ENCODE data around the gene UBL7.

UBL7 gene

GRCh38 chr15:74405823-74406222, 55.1 kb downstream of the UBL7 start:
- Histone ChIP-seq H3K4me2 (ENCODE audit: low read length) (no peak overlapping the region), H3K27ac (ENCODE audit: low read depth, low read length, poor library complexity, severe bottlenecking) (no peak overlapping the region)

GRCh38 chr15:74403991-74404563, 56.9 kb downstream of the UBL7 start:
- Histone ChIP-seq H3K79me2 (ENCODE audit: insufficient read depth, low read length) (no peaks in the 10 kb centered on the region), H3K27me3 (ENCODE audit: insufficient read depth, low read length) (peaks cover 21% of the 10 kb centered on the region; the same call in 1 of the 2 replicates), H4K20me1 (ENCODE audit: insufficient read depth, low read length) (no peaks in the 10 kb centered on the region), H3K9ac (ENCODE audit: low read length) (no peak overlapping the region), H3K27ac (ENCODE audit: low read depth, low read length, poor library complexity, severe bottlenecking) (no peak overlapping the region), H3K9me2 (ENCODE audit: low read depth, low read length) (no peaks in the 10 kb centered on the region), H3F3A (ENCODE audit: insufficient read depth, low read length) (no peaks in the 10 kb centered on the region), H3K4me2 (ENCODE audit: low read length) (no peak overlapping the region), H3K9me3 (ENCODE audit: low read length) (no peaks in the 10 kb centered on the region), H3K4me1 (ENCODE audit: insufficient read depth, low read length, severe bottlenecking) (peaks cover 12% of the 10 kb centered on the region), H3K36me3 (ENCODE audit: insufficient read depth, low read length) (no peaks in the 10 kb centered on the region), H2AFZ (ENCODE audit: low read length) (no peak overlapping the region), H3K4me3 (ENCODE audit: low read depth, low read length, poor library complexity, severe bottlenecking) (no peak overlapping the region)
- TF ChIP-seq EZH2 (IDR thresholded peaks at IDR 0.05; ENCODE audit: borderline replicate concordance, low read length): no peak
- TF ChIP-seq CTCF (IDR thresholded peaks at IDR 0.05; ENCODE audit: low read length): no peak

More at GRCh38 chr15:74405823-74406222, 55.1 kb downstream of the UBL7 start:
- H3K79me2 ChIP-seq (ENCODE audit: insufficient read depth, low read length): no peaks in the 10 kb centered on the region
- H3K4me1 ChIP-seq (ENCODE audit: insufficient read depth, low read length, severe bottlenecking): peaks cover 12% of the 10 kb centered on the region
- H3K9ac ChIP-seq (ENCODE audit: low read length): no peak overlapping the region
- no peaks in the 10 kb centered on the region for H4K20me1 ChIP-seq (ENCODE audit: insufficient read depth, low read length)
- no peaks in the 10 kb centered on the region for H3K9me3 ChIP-seq (ENCODE audit: low read length)
- peaks cover 17% of the 10 kb centered on the region; the same call in 1 of the 2 replicates for H3K27me3 ChIP-seq (ENCODE audit: insufficient read depth, low read length)
- H3F3A ChIP-seq (ENCODE audit: insufficient read depth, low read length): no peaks in the 10 kb centered on the region
- H3K9me2 ChIP-seq (ENCODE audit: low read depth, low read length): no peaks in the 10 kb centered on the region
- TF ChIP-seq CTCF (IDR thresholded peaks at IDR 0.05; ENCODE audit: low read length) (no peak), EZH2 (IDR thresholded peaks at IDR 0.05; ENCODE audit: borderline replicate concordance, low read length) (no peak)
- no peak overlapping the region for H2AFZ ChIP-seq (ENCODE audit: low read length)
- no peak overlapping the region for H3K4me3 ChIP-seq (ENCODE audit: low read depth, low read length, poor library complexity, severe bottlenecking)
- H3K36me3 ChIP-seq (ENCODE audit: insufficient read depth, low read length): no peaks in the 10 kb centered on the region

- Histone ChIP-seq H3K4me1 (ENCODE audit: insufficient read depth, low read length, severe bottlenecking) (peaks cover 12% of the 10 kb centered on the region), H2AFZ (ENCODE audit: low read length) (no peak overlapping the region), H3K36me3 (ENCODE audit: insufficient read depth, low read length) (no peaks in the 10 kb centered on the region), H4K20me1 (ENCODE audit: insufficient read depth, low read length) (no peaks in the 10 kb centered on the region), H3F3A (ENCODE audit: insufficient read depth, low read length) (no peaks in the 10 kb centered on the region), H3K79me2 (ENCODE audit: insufficient read depth, low read length) (no peaks in the 10 kb centered on the region), H3K4me3 (ENCODE audit: low read depth, low read length, poor library complexity, severe bottlenecking) (no peak overlapping the region), H3K4me2 (ENCODE audit: low read length) (no peak overlapping the region), H3K9me3 (ENCODE audit: low read length) (no peaks in the 10 kb centered on the region), H3K27ac (ENCODE audit: low read depth, low read length, poor library complexity, severe bottlenecking) (no peak overlapping the region), H3K9ac (ENCODE audit: low read length) (no peak overlapping the region), H3K27me3 (ENCODE audit: insufficient read depth, low read length) (peaks cover 17% of the 10 kb centered on the region; the same call in 1 of the 2 replicates), H3K9me2 (ENCODE audit: low read depth, low read length) (no peaks in the 10 kb centered on the region)
- TF ChIP-seq CTCF (IDR thresholded peaks at IDR 0.05; ENCODE audit: low read length) (no peak), EZH2 (IDR thresholded peaks at IDR 0.05; ENCODE audit: borderline replicate concordance, low read length) (no peak)
Measured at GRCh38 chr15:74403588-74403919, 57.4 kb downstream of the UBL7 start.

Measured in OCI-LY1 (cell line).